ENCODE results near the gene CTNND1.

DNA sequence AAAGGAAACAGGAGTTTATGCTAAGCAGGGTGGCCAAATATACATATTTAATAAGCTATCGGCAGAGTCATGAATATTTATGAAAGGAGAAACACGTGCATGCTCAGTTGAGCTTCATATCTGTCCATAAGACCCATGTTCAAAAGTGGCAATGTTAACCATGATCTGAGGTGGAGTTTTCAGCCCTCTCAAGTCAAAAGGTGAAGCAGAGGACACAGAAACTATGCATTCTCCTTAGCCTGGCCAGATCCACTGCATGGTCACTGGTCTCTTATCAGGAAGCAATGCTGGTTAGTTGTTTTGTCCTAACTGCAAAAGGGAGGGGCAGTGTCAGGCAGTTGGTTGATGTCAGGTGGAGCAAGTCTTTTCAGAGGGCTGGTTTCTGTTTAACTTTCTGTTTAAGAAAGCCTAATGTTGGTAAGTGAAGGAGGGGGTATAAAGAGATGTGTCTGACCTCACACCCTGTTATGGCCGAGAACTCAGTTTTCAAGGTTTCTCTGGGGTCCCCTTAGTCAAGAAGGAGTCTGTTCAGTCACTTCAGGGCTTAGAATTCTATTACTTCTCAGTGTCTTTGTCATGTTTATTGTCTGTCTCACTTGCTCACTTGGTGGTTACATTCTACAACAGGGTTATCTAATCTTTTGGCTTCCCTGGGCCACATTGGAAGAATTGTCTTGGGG lies 25.8 kb upstream of the CTNND1 start:
- TF ChIP-seq, protein P1, sequence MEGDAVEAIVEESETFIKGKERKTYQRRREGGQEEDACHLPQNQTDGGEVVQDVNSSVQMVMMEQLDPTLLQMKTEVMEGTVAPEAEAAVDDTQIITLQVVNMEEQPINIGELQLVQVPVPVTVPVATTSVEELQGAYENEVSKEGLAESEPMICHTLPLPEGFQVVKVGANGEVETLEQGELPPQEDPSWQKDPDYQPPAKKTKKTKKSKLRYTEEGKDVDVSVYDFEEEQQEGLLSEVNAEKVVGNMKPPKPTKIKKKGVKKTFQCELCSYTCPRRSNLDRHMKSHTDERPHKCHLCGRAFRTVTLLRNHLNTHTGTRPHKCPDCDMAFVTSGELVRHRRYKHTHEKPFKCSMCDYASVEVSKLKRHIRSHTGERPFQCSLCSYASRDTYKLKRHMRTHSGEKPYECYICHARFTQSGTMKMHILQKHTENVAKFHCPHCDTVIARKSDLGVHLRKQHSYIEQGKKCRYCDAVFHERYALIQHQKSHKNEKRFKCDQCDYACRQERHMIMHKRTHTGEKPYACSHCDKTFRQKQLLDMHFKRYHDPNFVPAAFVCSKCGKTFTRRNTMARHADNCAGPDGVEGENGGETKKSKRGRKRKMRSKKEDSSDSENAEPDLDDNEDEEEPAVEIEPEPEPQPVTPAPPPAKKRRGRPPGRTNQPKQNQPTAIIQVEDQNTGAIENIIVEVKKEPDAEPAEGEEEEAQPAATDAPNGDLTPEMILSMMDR (IDR thresholded peaks at IDR 0.05 in 4 of 5, conservative IDR thresholded peaks at IDR 0.05 in 1 of 5): no peak
- no peak for TF ChIP-seq POLR2A (IDR thresholded peaks at IDR 0.05)
